ENCODE measurements around the gene CALY. TPM values are rescaled to one million over a fixed set of nuclear protein-coding genes. Genes with fewer than 3 reads are reported as not detected.

CALY gene
- total RNA-seq, 1 donor from 2014 or later = not detected

DNA sequence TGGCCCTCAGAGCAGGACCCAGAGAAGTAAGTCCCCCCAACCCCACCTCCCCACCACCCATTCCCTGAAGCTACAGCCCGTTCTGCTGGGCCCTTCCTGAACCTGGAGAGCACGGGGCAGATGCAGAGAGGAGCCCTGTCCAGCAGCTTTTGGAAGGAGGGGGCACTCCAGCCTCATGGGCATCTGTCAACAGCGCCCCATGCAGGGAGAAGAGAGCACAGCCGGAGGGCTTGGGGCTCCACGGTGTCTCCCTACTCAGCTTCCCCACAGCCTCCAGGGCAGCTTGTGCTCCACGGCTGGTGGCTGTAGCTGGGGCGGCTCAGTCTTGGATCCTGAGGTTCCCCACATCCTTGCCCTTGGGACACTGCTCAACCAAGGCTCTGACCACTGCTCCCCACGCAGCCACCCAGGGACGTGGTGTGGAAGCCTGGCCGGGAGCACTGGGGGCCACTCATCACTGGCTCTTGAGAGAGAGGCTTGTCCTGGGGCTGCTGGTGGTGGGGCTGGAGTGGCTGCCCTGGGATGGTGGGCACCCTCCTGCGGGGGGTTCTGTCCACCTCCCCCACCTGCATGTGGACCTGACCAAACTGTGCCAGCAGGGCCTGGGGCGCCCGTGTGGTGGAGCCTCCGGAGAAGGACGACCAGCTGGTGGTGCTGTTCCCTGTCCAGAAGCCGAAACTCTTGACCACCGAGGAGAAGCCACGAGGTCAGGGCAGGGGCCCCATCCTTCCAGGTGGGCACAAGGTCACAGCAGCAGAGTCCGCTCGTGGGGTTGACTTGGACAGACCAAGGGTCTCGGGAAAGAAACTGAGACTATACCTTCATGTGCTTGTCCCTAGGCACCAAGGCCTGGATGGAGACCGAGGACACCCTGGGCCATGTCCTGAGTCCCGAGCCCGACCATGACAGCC lies 15.0 kb upstream of the CALY start:
- DNase-seq (ENCODE audit: low spot score) = no peak

GRCh38 chr10:133350950-133351329 lies 14.2 kb upstream of the CALY start:
- no peak for DNase-seq (ENCODE audit: low spot score)

DNA sequence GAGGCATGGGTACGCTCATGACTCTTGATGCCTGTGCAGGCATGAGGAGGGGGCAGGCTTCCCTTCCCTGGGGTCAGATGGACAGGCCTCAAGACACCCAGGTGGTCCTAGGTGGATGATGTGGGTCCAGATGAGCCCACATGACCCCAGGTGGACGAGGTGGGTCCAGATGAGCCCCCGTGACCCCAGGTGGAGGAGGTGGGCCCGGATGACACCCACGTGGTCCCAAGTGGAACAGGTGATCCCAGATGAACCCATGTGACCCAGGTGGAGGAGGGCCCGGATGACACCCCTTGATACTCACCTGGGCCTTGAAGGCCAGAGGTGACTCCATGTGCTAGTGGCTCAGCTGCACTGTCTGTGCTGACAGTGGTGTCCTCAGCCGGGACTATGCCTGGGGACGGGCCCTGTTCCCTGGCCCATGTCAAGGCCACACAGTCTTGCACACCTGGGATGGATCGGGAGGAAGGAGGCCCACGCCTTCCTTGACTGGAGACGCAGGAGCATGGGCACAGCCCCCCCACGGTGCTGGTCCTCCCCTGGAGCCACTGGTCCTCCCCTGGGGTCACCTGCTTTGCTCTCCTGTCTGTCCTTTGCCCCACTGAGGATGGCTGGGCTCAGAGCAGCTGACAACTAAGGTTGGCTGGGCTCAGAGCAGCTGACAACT lies 13.7 kb upstream of the CALY start:
- no peak for DNase-seq (ENCODE audit: low spot score)

DNA sequence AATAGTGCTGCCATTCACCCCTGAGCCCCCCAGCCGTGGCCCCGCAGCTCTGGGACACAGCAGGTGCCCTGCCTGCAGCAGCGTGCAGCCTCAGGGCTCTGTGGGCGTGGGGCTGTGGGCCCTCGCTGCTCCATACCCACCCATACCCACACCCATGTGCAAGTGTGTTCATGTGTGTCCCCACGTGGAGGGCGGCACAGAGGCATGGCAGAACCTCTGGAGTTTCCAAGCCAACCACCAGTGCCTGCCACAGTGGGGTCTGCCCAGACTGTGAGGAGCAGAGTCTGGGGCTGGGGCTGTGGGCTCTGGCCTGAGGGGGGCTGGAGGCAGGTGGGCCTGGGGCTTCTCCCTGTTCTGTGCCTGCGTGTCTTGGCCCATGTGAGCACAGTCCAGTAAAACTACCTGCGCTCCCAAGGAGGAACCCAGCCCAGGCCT lies 12.9 kb upstream of the CALY start:
- DNase-seq (ENCODE audit: low spot score) = no peak

DNA sequence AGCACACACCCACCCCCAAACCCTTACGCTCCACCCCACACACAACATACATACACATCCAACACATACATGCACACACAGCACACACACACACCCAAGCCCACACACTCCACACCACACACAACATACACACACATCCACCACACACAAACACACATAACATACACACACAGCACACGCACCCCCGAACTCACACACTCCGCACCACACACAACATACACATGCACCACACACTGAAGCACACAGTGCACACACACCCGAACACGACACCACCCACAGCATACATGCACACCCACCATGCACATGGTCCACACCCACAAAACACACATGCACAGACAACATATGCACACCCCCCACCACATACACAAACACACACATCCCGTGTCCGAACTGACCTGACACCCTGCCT lies 12.5 kb upstream of the CALY start:
- no peak for DNase-seq (ENCODE audit: low spot score)

GRCh38 chr10:133347710-133348517 lies 11.2 kb upstream of the CALY start:
- DNase-seq (ENCODE audit: low spot score) = no peak

DNA sequence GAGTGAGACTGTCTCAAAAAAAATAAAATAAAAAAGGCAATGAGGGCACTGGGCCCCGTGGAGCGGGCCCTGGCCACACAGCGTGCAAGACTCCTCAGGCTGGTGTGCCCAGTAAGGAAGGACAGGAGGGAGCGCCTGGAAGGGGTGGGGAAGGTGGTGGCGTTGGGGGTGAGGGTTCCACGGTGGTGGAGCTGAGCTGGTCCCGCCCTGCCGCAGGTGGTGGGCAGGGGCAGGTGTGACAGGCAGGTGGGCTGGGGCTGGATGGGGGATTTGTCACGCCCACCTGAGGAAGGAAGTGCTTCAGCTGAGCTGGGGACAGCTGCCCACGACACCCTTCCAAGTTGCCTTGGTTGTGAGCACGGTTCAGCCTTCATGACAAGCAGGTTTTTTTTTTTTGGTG lies 9.7 kb upstream of the CALY start:
- no peak for DNase-seq (ENCODE audit: low spot score)

DNA sequence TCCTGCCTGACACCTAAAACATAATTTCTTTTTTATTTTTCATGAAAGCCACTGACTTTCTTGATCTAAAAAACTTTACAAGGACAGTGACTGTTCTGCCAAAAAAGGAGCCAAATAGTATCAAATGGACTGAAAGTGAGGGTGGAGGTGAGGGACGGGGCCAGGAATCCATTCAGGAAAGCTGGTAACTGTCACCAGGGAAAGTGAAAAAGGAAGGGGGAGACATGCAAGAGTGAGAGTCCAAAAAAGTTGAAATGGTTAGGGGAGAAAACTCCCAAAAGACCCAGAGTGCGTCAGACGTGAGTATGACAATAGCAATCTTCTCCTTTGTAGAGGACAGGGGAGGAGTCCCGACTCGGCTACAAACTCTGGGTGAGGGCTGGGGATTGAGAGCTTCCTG lies 7.5 kb upstream of the CALY start:
- DNase-seq (ENCODE audit: low spot score) = no peak

DNA sequence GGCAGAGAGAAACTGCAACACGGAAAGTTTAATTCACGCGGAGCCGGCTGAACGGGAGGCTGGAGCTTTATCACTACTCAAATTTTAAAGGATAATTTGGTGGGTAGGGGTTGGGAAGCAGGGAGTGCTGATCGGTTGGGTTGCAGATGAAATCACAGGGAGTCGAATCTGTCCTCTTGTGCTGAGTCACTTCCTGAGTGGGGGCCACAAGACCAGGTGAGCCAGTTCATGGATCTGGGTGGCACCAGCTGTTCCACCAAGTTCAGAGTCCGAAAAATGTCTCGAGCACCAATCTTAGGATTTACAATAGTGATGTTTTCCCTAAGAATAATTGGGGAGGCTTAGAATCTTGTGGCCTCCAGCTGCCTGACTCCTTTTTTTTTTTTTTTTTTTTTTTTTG lies 6.9 kb upstream of the CALY start:
- DNase-seq (ENCODE audit: low spot score) = no peak

- DNase-seq (ENCODE audit: low spot score) = no peak
Observed at GRCh38 chr10:133342942-133343341, 6.2 kb upstream of the CALY start.

- DNase-seq (ENCODE audit: low spot score) = no peak
Observed at GRCh38 chr10:133341983-133342382, 5.3 kb upstream of the CALY start.

GRCh38 chr10:133339708-133340380 lies 3.1 kb upstream of the CALY start:
- DNase-seq (ENCODE audit: low spot score) = no peak

- no peak for DNase-seq (ENCODE audit: low spot score)
Observed at GRCh38 chr10:133338080-133339071, 1.7 kb upstream of the CALY start.

- DNase-seq (ENCODE audit: low spot score) = no peak
Observed at GRCh38 chr10:133337370-133337725, 652 bp upstream of the CALY start.

DNA sequence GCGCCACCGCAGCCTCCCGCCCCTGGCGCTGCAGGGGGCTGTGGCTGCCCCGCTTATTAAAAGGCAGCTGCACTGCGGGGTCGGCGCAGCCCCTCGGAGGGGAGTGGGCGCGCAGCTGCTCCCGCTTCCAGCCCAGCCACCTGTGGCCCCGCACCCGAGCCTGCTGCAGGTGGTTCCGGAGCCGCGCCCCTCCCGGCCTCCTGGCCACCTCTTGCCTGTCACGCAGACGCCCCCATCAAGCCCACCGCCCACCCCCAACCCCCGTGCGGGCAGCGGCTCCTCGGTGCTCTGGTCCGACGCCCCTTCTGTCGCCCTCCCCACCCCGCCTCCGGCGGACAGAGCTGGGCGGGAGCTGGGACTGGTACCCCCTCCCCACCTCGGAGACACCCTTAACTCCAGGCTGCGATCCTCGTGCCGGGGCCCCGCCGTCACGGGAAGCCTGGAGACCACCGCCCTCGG lies 549 bp downstream of the CALY start:
- DNase-seq (ENCODE audit: low spot score) = no peak

DNA sequence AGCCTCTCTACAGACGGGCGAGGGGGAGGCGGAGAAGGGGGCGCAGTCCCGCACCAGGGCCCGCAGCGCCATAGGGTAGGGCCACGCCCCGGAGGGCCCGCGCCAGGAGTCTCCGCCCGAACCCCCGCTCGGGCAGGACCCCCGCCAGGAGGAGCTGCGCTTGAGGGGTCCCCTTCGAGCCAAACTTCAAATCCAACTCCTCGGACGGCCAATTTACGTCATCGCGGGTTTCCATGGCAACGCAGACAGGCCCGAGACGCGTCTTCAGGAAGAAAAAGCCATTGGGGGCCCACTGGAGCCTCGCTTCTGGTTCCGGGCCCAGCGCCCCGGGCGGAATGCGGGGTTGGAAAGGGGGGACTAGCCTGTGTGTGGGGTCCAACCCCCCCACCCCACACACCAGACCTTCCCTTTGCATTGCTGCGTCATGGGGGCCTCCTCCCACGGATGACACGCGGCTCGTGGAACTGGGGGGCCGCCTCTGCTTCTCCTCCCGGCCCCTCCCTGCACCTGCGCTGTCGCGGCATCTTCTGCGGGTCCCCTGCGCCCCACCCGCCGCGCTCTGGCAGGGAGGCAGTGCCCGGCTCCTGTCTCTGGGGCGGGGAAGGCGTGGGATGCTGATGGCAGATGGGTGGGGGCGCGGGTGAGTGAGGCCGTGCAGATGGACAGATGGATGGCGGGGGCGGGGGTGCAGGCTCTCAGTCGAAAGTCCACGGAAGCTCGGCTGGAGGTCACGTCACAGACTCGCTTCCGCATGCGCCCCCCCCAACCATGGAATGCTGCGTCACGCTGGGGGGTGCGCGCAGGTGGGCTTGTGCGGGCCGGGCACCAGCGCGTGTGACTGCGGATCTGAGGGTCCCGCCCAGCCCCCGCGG lies 1.2 kb downstream of the CALY start:
- DNase-seq (ENCODE audit: low spot score) = no peak

- no peak for DNase-seq (ENCODE audit: low spot score)
Observed at GRCh38 chr10:133334503-133335245, 2.0 kb downstream of the CALY start.

DNA sequence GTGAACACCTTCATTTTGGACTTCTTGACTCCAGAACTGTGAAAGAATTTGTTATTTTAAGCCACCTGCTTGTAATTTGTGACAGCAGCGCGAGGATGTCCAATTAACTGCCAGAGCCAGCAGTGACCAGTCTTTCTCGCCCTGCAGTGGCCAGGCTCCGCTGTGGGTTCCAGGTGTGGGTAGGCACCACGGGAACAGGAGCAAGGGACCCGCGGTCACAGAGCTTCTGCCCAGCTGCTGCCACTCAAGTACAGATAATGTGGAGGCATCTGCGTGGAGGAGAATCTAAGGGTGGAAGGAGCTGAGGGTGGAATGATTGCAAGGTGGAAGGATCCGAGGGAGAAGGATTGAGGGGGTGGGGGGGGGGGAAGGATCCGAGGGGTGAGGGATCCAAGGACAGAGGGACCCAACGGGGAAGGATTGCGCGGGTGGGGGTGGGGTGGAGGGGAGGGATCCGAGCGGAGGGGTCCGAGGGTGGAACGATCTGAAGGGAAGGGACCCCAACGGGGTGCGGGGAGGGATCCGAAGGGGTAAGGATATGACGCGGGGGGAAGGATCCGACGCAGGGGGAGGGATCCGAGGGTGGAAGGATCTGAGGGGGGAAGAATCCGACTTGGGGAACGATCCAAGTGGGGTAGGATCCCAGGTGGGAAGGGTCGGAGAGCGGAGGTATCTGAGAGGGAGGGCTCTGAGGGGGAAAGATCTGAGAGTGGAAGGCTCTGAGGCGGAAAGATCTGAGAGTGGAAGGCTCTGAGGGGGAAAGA lies 3.6 kb downstream of the CALY start:
- DNase-seq (ENCODE audit: low spot score) = no peak
